GM19238 (cell line): Measurements from ENCODE around the gene INA.
"Not testable (repeated sequence)": the region's sequence is repeated elsewhere in the genome, so short reads cannot be mapped to it uniquely, and the experiment has no call there.

Experiments used
- DNase-seq: peaks from one replicate; pipeline ENCODE4 v3.0.0; 2011; ENCODE audit warnings: low spot score; ENCODE audit not compliant: insufficient read length

The INA gene

DNA sequence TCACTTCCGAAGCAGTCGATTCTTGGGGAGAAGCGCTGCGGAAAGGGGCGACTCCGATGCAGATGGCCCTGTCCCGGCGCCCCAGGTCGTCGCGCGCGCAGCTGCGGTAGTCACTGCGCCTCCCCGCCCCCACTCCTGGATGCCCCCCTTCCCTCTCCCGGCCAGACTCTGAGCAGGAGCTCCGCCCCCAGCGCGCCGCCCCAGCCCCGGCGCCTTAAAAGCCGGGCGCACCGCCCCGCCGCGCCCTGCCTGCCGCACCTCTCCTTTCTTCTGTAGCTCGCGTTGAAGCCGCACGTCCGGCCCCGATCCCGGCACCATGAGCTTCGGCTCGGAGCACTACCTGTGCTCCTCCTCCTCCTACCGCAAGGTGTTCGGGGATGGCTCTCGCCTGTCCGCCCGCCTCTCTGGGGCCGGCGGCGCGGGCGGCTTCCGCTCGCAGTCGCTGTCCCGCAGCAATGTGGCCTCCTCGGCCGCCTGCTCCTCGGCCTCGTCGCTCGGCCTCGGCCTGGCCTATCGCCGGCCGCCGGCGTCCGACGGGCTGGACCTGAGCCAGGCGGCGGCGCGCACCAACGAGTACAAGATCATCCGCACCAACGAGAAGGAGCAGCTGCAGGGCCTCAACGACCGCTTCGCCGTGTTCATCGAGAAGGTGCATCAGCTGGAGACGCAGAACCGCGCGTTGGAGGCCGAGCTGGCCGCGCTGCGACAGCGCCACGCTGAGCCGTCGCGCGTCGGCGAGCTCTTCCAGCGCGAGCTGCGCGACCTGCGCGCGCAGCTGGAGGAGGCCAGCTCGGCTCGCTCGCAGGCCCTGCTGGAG lies at the start of gene INA:
INA (plus strand) TSS at position 243 of the 817 bp plus-strand sequence; CDS start at position 317, 74 bp downstream.
- DNase-seq = peak; percentile 46

DNA sequence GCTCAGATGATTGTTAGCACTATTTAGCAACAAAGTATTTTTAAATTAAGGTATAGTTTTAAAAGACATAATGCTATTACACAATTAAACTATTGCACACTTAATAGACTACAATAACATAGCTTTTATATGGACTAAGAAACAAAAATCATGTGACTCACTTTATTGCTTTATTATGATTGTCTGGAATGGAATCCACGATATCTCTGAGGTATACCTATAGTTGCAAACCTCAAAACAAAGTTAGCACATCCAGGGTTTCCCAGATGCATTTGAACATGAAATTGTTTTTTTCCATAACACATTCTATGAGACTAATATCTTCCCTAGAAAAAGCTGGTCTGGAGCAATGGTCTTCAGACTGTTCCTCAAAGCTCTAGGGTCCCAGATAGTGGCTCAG lies 49.5 kb upstream of the INA start:
- DNase-seq = no peak

DNA sequence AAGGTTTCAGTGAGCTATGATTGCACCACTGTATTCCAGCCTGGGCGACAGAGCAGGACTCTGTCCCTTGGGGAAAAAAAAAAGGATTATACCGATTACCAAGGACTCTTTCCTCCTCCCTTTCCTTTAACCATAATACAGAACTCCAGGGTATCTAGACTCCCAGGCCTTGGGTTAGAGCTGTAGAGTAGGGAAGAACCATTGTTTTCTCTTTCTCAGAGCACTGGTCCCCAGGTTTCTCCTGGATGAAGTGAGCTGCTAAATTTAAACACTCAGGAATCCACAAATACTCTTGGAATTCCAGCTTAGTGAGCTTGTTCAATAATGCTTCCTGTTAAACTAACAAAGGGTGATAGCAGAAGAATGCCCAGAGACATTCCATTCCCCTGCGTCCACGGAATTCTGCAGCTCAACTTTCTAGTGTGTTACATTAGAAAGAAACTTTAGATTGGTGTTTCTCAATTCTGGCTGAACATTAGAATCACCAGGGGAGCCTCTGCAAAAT lies 45.8 kb upstream of the INA start:
- no peak for DNase-seq

DNA sequence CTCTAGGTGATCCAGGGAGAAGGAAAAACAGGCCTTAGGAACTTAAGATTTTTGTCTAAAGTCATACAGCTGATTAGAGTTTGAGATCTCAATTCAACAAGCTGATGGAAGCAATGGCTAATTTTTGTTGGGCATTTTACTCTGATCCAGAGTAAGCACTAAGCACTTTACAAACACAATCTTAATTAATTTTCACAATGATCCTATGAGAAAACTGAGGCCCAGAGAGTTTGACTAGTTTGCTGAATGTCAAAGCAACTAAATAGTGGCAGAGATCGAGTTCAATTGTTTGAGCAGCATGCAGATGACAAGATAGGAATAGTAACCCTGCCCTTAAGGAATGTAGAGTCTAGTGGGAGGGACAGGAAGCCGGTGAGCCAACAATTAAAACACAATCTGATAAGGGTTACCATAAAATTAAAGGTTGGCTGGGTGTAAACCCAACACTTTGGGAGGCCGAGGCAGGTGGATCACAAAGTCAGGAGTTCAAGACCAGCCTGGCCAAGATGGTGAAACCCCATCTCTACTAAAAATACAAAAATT lies 44.7 kb upstream of the INA start:
- no peak for DNase-seq

DNA sequence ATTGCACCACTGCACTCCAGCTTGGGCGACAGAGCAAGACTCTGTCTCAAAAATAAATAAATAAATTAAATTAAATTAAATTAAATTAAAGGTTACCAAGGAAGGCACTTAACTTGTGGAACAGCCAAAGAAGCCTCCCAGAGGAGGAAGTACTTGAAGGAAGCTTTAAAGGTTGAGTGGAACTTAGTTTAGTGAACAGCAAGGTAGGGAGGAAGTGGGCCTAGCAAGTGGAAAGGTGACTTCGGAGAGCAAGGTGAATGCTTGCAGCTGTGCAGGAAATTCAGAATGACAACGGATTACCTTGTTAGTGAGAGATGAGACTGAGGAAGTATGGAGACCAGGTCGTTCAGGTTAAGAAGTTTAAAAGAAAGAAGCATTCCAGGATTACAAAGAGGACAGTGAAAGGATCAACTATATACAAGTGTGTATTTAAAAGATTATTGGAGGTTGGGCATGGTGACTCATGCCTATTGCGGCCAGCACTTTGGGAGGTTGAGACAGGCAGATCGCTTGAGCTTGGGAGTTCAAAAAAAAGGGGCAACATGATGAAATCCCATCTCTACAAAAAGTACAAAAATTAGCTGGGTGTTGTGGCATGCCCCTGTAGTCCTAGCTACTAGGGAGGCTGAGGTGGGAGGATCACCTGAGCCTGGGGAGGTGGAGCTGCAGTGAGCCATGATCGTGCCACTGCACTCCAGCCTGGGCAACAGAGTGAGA lies 44.0 kb upstream of the INA start:
- no peak for DNase-seq

DNA sequence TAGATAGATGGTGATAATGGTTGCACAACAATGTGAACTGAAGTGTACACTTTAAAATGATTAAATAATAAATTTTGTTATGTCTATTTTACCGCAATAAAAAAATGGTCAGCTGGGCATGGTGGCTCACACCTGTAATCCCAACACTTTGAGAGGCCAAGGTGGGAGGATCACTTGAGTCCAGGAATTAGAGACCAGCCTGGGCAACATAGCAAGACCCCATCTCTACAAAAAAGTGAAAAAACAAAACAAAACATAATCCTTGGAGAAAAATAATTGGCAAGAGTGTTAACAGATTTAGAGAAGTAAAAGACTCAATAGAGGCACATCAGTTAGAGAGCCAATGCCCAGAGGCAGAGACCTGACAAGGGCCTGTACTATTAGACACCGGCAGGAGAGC lies 41.2 kb upstream of the INA start:
- DNase-seq = no peak

DNA sequence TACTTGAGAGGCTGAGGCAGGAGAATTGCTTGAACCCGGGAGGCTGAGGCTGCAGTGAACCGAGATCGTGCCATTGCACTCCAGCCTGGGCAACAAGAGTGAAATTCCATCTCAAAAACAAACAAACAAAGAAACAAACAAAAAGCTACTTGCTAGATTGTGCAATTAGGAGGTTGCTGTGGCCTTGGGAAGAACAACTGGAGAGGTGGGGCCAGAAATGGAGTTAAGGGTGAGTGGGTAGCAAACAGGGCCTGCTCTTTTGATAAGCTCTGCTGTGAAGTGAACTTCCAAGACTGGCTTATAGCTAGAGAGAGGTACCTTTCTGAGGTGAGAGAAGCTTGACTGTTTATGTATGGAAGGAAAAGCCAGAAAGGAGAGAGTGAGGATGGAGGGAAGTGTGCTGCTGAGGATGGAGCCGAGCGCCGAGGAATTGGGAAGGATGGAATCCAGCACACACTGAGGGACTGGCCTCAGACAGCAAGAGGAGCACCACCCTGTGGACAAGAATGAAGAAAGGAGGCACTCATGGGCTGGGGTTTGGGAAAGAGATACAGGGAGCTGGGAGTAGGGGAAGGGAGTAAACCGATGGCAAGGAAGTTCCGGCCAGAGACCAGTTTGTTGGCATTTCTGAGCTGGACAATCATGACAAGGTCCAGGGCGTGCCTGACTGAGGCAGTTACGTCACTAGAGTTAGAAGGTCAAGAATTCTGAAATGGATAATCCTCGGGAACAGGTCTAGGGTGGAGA lies 38.3 kb upstream of the INA start:
- no peak for DNase-seq

DNA sequence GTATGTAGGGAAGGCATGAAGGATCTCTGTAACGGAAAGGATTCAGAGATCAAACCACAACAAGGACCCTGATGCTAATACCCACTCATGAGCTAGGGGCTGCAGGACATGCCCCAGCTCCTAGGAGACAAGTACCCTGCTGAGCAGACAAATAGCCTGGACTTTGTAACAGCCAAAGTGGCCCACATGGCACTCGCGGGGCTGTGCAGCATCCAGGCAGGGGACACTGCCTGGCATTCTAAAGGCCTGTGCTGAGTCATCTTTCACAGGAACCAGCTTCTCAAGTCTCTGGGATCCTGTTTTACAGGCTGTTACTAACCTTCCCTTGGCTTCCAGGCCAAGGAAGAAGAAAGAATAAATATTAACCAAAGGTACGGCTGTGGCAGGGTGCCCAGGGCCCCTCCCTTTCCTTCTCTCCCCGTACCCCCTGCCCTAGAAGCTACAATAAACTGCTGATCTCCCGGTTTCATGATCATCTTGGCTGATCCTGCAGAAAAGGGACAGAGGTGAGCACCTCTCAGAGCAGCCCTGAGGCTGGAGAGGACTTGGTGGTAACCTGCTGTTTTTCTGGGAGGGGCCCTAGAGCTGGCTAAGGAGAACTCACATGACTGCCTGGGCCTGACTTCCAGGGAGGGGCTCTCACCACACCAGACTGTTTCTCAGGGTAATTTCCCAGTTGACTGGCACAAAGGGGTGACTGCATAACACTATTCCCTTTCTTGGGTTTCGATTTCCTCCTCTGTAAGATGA lies 35.5 kb upstream of the INA start:
- no peak for DNase-seq

DNA sequence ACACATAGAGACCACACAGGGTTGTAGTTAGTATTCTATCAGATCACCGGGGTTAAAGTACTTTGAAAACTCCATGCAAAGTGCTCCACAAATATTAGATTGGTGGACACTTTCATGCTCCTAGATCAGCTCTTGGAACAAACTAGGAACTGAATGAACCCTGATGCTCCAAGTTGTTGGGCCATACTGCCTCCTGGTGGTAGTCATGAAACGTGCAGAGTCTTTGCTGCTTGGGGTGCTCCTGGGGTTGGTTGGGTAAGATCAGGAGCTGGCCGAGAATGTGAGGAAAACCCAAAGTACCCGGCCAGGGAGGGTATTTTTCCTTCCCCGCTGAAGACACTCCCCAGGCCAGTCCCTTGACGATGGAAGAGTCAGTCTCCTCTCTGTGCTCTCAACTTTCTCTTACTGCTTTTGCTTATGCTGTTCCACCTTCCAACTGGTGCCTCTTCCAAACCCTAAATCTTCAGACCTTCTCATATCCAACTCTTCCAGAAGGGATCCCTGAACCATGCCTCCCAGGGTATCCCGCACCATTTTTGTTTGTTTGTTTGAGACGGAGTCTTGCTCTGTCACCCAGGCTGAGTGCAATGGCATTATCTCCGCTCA lies 32.2 kb upstream of the INA start:
- DNase-seq = peak; percentile 71

DNA sequence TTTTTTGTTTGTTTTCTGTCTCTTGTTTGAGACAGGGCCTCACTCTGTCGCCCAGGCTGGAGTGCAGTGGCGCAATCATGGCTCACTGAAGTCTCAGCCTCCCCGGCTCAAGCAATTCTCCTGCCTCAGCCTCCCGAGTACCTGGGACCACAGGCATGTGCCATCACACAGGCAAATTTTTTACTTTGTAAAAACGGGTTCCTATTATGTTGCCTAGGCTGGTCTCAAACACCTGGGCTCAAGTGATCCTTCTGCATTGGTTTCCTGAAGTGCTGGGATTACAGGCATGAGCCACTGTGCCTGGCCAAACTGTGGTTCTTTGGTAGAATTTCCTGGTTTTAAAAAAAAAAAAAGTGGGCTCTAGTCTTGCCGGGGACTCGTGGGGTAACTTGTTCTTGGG lies 31.4 kb upstream of the INA start, which contains the start of gene RPEL1:
RPEL1 (plus strand) TSS at position 301 of the 400 bp plus-strand sequence. CDS start 110 bp downstream, outside the sequence.
- DNase-seq = not testable (repeated sequence)

DNA sequence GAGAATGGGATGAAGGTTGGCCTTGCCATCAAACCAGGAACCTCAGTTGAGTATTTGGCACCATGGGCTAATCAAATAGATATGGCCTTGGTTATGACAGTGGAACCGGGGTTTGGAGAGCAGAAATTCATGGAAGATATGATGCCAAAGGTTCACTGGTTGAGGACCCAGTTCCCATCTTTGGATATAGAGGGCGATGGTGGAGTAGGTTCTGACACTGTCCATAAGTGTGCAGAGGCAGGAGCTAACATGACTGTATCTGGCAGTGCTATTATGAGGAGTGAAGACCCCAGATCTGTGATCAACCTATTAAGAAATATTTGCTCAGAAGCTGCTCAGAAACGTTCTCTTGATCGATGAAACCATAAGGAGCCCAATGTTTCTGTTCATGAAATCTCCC lies 30.6 kb upstream of the INA start:
- no peak for DNase-seq

DNA sequence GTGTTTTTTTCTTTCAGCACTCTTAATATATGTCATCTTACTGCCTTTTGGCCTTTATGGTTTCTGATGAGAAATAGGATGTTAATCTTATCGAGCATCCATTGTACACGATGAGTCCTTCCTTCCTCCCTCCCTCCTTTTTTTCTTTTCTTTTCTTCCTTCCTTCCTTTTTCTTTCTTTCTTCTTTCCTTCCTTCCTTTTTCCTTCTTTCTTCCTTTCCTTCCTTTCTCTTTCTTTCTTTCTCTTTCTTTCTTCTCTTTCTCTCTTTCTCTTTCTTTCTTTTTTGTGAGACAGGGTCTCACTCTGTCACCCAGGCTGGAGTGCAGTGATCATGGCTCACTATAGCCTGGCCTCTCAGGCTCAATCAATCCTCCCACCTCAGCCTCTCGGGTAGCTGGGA lies 22.8 kb upstream of the INA start:
- DNase-seq = no peak

DNA sequence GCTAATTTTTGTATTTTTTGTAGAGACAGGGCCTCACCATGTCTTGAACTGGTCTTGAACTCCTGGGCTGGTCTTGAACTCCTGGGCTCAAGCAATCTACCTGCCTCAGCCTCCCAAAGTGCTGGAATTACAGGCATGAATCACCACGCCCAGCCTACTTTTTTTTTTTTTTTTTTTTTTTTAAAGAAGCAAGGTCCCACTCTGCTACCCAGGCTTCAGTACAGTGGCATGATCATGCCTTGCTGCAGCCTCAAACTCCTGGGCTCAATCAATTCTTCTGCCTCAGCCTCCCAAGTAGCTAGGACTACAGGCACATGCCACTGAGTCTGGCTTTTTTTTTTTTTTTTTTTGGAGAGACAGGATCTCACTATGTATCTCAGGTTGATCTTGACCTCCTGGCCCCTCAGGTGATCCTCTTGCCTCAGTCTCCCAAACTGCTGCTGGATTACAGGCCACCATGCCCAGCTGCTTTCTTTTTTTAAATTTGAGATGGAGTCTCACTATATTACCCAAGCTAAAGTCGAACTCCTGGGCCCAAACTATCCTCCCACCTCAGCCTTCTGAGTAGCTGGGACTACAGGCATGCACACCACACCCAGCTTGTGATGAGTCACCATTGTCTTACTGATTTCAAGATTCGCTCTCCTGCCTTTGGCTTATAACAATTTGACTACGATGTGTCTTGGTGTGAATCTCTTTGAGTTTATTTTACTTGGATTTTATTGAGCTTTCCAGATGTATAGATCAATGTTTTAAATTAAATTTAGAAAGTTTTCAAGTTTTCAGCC lies 22.2 kb upstream of the INA start:
- no peak for DNase-seq

DNA sequence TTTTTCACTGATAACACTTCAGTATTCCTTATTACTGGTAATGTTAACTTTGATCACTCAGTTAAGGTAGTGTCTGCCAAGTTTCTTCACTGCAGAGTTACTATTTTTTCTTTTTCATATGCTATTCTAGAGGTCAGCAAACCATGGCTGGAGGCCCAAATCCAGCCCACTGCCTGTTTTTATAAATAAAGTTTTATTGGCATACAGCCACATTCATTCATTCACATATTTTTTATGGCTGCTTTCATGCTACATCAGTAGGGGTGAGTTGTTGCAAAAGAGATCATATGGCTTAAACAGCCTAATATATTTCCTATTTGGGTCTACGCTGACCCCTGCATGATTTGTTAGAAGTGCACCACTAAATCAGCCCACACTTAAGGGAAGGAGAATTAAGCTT lies 20.3 kb upstream of the INA start:
- DNase-seq = no peak

DNA sequence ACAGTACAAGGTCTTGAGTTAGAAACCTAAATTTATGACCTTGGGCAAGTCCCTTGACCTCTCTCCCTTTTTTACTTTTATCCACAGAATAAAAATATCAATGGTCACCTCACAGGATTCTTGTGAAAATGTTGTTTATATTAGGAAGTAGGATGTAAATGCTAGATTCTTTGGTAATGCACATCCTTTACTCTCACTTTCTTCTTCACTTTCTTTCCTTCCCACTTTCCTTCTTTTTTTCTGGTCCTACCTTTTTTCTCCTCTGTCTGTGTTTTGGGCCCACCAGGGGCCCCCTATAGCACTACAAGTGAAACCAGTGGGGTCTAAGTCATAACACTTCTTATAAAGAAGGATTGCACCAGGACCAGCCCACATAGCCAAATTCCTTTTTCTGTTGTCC lies 19.1 kb upstream of the INA start:
- DNase-seq = no peak

DNA sequence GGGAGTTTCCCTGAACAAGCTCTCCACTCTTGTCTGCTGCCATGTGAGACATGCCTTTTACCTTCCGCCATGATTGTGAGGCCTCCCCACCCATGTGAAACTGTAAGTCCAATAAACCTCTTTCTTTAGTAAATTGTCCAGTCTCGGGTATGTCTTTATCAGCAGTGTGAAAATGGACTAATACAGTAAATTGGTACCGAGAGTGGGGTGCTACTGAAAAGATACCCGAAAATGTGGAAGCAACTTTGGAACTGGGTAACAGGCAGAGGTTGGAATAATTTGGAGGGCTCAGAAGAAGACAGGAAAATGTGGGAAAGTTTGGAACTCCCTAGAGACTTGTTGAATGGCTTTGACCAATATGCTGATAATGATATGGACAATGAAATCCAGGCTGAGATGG lies 18.0 kb upstream of the INA start:
- not testable (repeated sequence) for DNase-seq

DNA sequence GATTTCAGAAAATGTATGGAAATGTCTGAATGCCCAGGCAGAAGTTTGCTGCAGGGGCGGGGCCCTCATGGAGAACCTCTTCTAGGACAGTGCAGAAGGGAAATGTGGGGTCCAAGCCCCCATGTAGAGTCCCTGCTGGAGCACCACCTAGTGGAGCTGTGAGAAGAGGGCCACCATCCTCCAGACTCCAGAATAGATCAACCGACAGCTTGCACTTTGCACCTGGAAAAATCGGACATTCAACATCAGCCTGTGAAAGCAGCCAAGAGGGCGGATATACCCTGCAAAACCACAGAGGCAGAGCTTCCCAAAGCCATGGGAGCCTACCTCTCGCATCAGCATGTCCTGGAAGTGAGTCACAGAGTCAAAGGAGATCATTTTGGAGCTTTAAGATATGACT lies 16.9 kb upstream of the INA start:
- no peak for DNase-seq

DNA sequence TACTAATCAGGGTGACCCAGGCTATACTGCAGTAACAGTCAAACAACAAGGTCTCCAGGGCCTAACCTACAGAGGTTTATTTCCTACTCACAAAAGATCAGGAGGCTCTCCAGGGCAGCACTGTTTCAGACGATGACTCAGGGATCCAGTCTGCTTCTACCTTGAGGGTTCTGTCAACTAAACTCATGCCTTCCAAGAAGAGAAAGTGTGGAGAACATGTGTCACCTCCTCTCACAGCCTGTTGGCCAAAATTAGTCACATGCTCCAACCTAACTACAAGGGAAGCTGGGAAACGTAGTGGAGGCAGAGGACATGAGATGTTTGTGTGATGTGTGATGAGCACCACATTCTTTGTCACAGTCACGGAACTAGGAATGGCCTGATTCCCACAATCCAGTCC lies 14.7 kb upstream of the INA start:
- DNase-seq = no peak

DNA sequence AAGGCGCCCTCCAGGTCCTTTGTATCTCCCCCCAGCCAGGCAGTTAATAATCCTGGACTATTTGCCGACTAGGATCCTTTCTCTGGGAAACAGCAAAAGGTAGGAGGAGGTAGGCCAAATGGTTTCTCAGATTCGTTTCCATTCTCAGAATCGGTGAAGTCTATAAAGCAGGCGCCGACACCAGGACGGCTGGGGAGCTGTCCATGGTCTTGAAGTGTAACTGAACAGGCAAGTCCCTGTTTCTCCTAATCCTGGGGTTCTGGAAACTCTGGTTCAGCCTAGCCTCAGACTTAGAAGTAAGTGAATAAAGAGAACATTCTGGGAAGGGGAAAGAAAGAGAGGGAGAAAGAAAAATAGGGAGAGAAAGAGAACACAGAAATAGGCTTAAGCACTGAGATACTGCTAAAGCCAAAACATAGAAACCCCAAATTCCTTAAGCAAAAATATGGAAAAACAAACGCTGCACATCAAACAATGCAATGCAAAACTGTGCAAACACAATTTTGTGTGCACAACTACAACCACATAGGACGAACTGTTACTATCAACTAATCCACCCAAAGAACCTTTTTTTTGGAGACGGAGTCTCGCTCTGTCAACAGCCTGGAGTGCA lies 11.1 kb upstream of the INA start:
- DNase-seq = no peak
